ENCODE results near the gene FAU. TPM values are rescaled to one million over a fixed set of nuclear protein-coding genes. Genes with fewer than 3 reads are reported as not detected.

The FAU gene
- total RNA-seq: 1,000 to 10,000 TPM; 1,051 to 1,116 TPM

DNA sequence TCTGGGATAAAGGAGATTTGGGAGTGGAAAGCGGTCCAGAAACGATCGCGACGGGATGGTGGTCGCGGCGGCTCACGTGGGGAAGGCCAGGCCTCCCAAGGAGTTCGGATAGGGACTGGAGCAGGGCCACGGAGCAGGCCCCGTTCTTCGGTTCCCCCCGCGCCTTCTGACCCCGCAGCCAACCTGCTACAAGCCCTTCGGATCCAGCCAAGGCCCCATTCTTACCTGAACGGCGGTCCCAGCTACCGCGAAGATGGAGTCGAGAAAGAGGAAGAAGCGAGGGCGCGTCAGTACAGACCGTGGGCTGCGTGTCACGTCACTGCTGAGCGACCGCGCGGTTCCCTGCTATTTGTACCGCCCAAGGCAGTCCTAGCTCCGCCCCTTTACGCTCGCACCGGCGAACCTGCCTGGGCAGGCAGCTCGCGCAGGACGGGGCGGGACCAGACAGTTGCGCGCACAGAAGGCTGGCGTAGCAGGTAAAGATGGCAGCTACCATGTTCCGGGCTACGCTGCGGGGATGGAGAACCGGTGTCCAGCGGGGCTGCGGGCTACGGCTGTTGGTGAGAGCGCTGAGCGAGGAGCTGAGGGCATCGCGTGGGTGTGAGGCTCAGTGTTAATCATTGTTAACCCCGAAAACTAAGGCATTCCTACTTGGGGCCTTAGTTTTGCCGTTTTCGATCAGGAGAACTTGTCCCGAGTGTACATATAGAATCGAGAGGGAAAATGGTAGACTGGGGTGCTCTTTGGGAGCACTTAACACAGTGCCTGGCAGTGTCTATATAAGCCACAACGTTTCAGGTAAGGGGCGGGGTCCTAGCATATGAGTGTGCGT lies at the start of gene FAU, which contains the start of gene MRPL49:
Gene FAU (minus strand): TSS at position 270 of the 832 bp plus-strand sequence. CDS start 321 bp downstream, outside the sequence.
Gene MRPL49 (plus strand): TSS at position 457 of the 832 bp plus-strand sequence. CDS start 26 bp downstream, at position 483.
- Mint-ChIP-seq H3K27me3 (no peaks in the 10 kb centered on the region), H3K36me3 (ENCODE audit: low read depth) (peaks cover 58% of the 10 kb centered on the region), H3K4me3 (peak within 1 kb of the TSS; percentile 98), H3K4me1 (peaks cover 44% of the 10 kb centered on the region), H3K27ac (peak within 1 kb of the TSS; percentile 99), H3K9me3 (no peaks in the 10 kb centered on the region)
- peak; percentile 100 for DNase-seq
- POLR2A ChIA-PET: interaction anchor here (0.6 to 1.0 kb wide), 6 partner anchors 10 to 648 kb away, joined by 3 to 5 read pairs (median 3); partner anchors contain the start of gene SYVN1
- CTCF ChIA-PET: interaction anchor here (0.7 to 2.2 kb wide), 15 partner anchors 9 to 394 kb away, joined by 3 to 8 read pairs (median 4); partner anchors contain the start of genes ARL2 and CAPN1

DNA sequence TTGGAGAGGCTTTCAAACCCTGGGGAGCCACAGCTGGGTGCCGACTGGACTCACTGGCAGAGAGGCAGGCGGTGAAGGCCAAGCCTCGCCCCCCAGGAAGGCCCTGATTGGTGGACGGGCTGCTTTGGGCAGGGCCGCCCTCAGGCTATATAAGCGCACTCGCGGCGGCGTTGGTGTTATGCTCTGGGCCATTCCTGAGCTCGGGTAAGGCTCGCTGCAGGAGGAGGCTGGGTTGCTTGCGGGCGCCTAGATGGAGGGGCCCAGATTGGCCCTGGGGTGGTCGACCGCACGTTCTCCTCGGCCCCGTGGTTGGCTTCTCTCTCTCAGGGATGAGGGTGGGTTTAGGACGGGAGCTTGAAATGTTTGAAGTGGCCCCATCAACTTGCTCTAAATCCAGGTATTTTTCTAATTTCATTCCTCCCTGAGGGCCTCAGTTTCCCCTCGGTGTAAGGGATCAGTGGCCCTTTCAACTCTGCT lies 48.2 kb upstream of the FAU start, which contains the start of gene SPDYC:
Gene SPDYC (plus strand): TSS at position 176 of the 477 bp plus-strand sequence. CDS start 1,125 bp downstream, outside the sequence.
- no peak for DNase-seq
- peak within 1 kb of the TSS; percentile 91 for H3K27ac Mint-ChIP-seq
- H3K27me3 Mint-ChIP-seq: no peaks in the 10 kb centered on the region
- H3K36me3 Mint-ChIP-seq (ENCODE audit: low read depth): no peaks in the 10 kb centered on the region
- POLR2A ChIA-PET: no interaction called here
- no peak within 1 kb of the TSS for H3K4me3 Mint-ChIP-seq
- H3K4me1 Mint-ChIP-seq: peaks cover 12% of the 10 kb centered on the region
- no peaks in the 10 kb centered on the region for H3K9me3 Mint-ChIP-seq
- CTCF ChIA-PET: interaction anchor here (1.1 kb wide), 1 partner anchor 12 kb away, joined by 4 read pairs; the partner anchor contains the start of gene CAPN1

DNA sequence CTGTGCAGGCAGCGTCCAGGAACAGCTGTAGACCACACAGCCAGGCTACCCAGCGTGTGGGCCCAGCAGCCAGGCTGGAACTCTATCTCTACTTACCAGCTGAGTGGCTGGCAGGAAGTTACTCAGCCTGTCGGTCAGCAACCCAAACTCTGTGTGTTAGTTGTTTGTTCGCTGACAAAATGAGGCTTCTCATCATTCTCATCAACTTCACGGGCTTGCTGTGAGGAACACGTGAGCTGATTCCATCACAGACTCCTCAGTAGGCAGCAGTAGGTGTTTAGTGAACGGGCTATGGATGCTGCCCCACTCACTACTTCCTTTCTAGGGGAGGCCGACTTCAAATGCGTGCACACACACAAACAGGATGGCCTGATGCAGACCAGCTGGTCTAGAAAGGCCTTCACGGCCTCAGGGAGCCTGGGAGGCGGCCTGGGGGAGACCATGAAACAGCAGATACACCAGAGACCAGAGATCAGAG lies 47.3 kb upstream of the FAU start:
- peak overlapping the region; percentile 91 for H3K27ac Mint-ChIP-seq
- H3K4me3 Mint-ChIP-seq: no peak overlapping the region
- no peaks in the 10 kb centered on the region for H3K27me3 Mint-ChIP-seq
- no peak for DNase-seq
- CTCF ChIA-PET: interaction anchor here (0.5 to 1.1 kb wide), 2 partner anchors 12 to 213 kb away, joined by 4 read pairs; partner anchors contain the start of gene CAPN1
- H3K4me1 Mint-ChIP-seq: peaks cover 12% of the 10 kb centered on the region
- POLR2A ChIA-PET: no interaction called here
- no peaks in the 10 kb centered on the region for H3K36me3 Mint-ChIP-seq (ENCODE audit: low read depth)
- no peaks in the 10 kb centered on the region for H3K9me3 Mint-ChIP-seq

DNA sequence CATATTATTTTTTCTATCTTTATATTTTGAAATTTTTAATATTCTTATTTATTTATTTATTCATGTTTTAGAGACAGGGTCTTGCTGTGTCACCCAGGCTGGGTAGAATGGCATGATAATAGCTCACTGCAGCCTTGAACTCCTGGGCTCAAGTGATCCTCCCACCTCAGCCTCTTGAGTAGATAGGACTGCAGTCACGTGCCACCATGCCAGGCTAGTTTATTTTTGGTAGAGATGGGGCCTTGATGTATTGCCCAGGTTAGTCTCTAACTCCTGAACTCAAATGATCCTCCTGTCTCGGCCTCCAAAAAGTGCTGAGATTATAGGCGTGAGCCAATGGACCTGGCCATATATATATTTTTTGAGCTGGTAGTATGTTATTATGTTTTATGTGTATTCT lies 45.7 kb upstream of the FAU start:
- ChIA-PET POLR2A (no interaction called here), CTCF (no interaction called here)
- H3K9me3 Mint-ChIP-seq: no peaks in the 10 kb centered on the region
- H3K27me3 Mint-ChIP-seq: no peaks in the 10 kb centered on the region
- H3K36me3 Mint-ChIP-seq (ENCODE audit: low read depth): no peaks in the 10 kb centered on the region
- no peak overlapping the region for H3K27ac Mint-ChIP-seq
- peaks cover 12% of the 10 kb centered on the region for H3K4me1 Mint-ChIP-seq
- H3K4me3 Mint-ChIP-seq: no peak overlapping the region
- DNase-seq: no peak

DNA sequence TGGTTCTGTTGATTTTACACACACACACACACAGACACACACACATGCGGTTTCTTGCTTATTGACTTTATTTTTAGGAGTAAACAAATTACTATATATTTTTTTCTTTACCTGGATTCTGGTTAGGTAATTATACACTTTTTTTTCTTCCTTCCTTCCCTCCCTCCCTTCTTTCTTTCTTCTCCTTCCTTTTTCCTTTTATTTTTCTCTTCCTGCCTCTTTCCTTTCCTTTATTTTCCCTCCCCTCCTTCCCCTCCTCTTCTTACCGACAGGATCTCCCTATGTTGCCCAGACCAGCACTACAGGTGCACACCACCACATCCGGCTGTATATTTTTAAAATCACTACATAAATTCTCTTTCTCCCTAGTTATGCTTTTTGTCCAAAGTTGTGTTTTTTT lies 45.0 kb upstream of the FAU start:
- POLR2A ChIA-PET: no interaction called here
- H3K9me3 Mint-ChIP-seq: no peaks in the 10 kb centered on the region
- H3K36me3 Mint-ChIP-seq (ENCODE audit: low read depth): no peaks in the 10 kb centered on the region
- peaks cover 12% of the 10 kb centered on the region for H3K4me1 Mint-ChIP-seq
- H3K4me3 Mint-ChIP-seq: no peak overlapping the region
- H3K27ac Mint-ChIP-seq: no peak overlapping the region
- CTCF ChIA-PET: no interaction called here
- DNase-seq: no peak
- no peaks in the 10 kb centered on the region for H3K27me3 Mint-ChIP-seq

DNA sequence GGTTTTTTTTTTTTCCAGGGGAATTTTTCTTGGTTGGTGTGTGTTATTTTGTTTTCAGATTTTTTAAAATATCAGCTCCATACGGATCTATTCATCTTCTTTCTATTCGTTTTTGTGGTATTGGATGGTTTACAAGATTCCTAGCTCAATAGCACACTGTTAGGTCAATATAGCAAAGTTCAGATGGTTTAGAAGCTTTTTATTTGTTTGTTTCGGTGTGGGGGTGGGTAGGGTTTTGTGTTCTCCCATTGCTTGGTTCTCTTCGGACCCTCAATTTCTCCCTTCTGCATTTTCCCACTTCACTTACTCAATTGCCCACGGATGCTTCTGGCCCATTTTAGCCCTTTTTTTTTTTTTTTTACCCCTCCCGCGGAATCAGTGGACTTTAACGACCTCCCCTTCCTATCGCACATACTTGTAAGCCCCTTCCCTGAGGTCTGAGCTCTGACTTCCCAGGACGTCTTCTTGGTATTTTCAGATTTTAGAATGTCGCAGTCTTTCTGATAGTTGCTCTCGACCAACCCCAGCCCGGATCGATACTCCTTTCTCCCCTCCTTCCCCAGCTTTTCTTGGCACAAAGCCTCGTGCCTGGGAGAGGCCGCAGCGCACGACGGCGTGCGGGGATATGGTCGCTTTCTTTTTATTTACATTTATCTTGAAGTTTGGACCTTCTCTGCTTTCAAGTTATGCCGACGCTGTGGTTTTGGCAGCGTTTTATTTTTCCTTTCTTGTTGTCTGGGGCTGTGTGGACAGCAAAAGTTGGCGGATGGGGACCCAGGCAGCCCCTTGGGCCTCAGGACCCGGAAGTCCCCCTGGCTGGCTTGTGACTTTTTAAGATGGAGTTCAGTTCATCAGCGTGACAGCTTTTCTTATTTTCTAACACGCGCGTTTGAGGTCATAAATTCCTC lies 43.7 kb upstream of the FAU start:
- ChIA-PET CTCF (interaction anchor here (0.8 kb wide), 1 partner anchor 16 kb away, joined by 3 read pairs; the partner anchor contains the start of gene CAPN1), POLR2A (no interaction called here)
- no peak for DNase-seq
- Mint-ChIP-seq H3K36me3 (ENCODE audit: low read depth) (no peaks in the 10 kb centered on the region), H3K4me3 (no peak overlapping the region), H3K9me3 (no peaks in the 10 kb centered on the region), H3K4me1 (peaks cover 12% of the 10 kb centered on the region), H3K27me3 (no peaks in the 10 kb centered on the region), H3K27ac (no peak overlapping the region)

DNA sequence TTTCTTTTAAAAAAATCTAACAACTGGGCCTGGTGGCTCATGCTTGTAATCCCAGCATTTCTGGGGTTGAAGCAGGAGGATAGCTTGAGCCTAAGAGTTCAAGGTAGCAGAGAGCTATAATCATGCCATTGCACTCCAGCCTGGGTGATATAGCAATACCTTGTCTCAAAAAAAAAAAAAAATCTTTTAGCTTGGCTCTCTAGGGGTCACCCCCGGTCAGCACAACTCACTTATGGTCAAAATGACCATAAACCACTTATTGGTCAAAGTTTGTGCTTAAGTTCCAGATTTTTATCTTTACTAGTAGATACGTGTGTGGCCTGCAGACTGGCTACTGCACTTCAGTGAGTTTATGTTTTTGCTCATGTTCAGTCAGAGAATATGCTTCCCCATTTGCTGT lies 41.8 kb upstream of the FAU start:
- no peaks in the 10 kb centered on the region for H3K9me3 Mint-ChIP-seq
- POLR2A ChIA-PET: no interaction called here
- H3K4me3 Mint-ChIP-seq: no peak overlapping the region
- CTCF ChIA-PET: interaction anchor here (1.6 kb wide), 1 partner anchor 28 kb away, joined by 7 read pairs; no protein-coding TSS in a partner anchor
- no peaks in the 10 kb centered on the region for H3K36me3 Mint-ChIP-seq (ENCODE audit: low read depth)
- H3K4me1 Mint-ChIP-seq: peaks cover 3% of the 10 kb centered on the region
- no peak for DNase-seq
- H3K27me3 Mint-ChIP-seq: peaks cover 8% of the 10 kb centered on the region
- H3K27ac Mint-ChIP-seq: no peak overlapping the region

DNA sequence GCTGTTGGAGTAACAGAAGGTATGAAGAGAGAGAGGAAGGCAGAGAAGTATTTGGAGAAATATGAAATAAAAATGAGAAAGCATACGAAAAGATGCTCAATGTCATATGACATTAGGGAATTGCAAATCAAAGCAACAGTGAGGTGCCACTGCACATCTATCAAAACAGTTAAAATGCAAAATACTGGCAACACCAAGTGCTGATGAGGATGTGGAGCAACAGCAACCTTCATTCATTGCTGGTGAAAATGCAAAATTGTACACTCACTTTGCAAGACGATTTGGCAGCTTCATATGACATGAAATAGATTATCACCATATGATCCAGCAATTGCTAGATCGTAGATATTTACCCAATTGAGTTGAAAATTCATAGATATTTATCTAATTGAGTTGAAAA lies 38.7 kb upstream of the FAU start:
- DNase-seq: no peak
- Mint-ChIP-seq H3K27ac (no peak overlapping the region), H3K36me3 (ENCODE audit: low read depth) (no peaks in the 10 kb centered on the region), H3K9me3 (no peaks in the 10 kb centered on the region), H3K27me3 (peaks cover 10% of the 10 kb centered on the region), H3K4me3 (no peak overlapping the region), H3K4me1 (peaks cover 9% of the 10 kb centered on the region)
- CTCF ChIA-PET: interaction anchor here (2.4 kb wide), 1 partner anchor 21 kb away, joined by 6 read pairs; the partner anchor contains the start of gene CAPN1
- POLR2A ChIA-PET: no interaction called here

DNA sequence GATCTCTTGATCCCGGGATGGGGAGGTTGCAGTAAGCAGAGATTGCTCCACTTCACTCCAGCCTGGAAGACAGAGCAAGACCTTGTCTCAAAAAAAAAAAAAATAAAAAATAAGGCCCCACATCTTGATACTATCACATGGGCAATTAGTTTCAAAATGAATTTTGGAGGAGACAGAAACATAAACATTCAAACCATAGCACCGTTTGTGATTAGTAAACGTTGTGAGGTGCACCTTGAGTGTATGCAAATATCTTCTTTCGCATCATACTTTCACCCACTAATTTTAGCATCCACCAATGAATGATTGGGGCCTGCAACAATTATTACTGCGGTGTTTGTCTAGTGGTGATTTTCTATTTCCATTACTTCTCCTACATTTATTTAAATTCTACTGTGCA lies 37.1 kb upstream of the FAU start:
- no peaks in the 10 kb centered on the region for H3K36me3 Mint-ChIP-seq (ENCODE audit: low read depth)
- POLR2A ChIA-PET: no interaction called here
- peaks cover 9% of the 10 kb centered on the region for H3K4me1 Mint-ChIP-seq
- H3K27ac Mint-ChIP-seq: no peak overlapping the region
- H3K9me3 Mint-ChIP-seq: no peaks in the 10 kb centered on the region
- peaks cover 10% of the 10 kb centered on the region for H3K27me3 Mint-ChIP-seq
- H3K4me3 Mint-ChIP-seq: no peak overlapping the region
- DNase-seq: no peak
- CTCF ChIA-PET: no interaction called here

DNA sequence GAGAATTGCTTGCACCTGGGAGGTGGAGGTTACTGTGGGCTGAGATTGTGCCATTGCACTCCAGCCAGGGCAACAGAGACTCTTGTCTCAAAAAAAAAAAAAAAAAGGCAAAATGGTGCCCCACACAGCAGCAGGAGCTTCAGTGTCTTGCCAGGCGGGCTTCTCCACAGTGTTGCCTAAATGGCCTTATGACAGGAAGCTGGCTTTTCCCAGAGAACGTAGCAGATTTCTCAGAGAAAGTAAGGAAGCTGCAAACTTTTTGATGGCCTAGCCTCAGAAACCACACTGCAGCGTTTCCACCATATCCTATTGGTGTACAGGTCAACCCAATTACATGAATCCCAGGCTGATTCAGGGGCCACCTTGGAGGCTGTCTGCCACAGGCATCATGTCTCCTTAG lies 35.4 kb upstream of the FAU start:
- CTCF ChIA-PET: interaction anchor here (0.5 kb wide), 1 partner anchor 21 kb away, joined by 3 read pairs; no protein-coding TSS in a partner anchor
- Mint-ChIP-seq H3K4me1 (peaks cover 13% of the 10 kb centered on the region), H3K36me3 (ENCODE audit: low read depth) (no peaks in the 10 kb centered on the region), H3K4me3 (no peak overlapping the region), H3K9me3 (no peaks in the 10 kb centered on the region), H3K27me3 (peaks cover 19% of the 10 kb centered on the region), H3K27ac (no peak overlapping the region)
- POLR2A ChIA-PET: no interaction called here
- DNase-seq: no peak

DNA sequence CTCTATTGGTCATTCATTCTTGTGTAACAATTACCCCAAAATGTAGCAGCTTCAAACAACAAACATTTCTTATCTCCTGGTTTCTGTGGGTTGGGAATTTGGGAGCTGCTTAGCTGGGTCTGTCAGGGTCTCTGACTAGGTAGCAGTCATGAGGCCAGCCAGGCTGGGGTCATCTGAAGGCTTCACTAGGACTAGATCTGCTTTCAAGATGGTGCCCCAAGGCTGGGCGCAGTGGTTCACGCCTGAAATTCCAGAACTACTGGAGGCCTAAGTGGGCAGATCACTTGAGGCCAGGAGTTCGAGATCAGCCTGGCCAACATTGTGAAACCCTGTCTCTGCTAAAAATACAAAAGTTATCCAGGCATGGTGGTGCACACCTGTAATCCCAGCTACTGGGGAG lies 35.0 kb upstream of the FAU start:
- ChIA-PET CTCF (interaction anchor here (0.5 kb wide), 1 partner anchor 21 kb away, joined by 3 read pairs; no protein-coding TSS in a partner anchor), POLR2A (no interaction called here)
- no peak for DNase-seq
- Mint-ChIP-seq H3K9me3 (no peaks in the 10 kb centered on the region), H3K27me3 (peaks cover 19% of the 10 kb centered on the region), H3K27ac (no peak overlapping the region), H3K4me3 (no peak overlapping the region), H3K36me3 (ENCODE audit: low read depth) (no peaks in the 10 kb centered on the region), H3K4me1 (peaks cover 17% of the 10 kb centered on the region)

DNA sequence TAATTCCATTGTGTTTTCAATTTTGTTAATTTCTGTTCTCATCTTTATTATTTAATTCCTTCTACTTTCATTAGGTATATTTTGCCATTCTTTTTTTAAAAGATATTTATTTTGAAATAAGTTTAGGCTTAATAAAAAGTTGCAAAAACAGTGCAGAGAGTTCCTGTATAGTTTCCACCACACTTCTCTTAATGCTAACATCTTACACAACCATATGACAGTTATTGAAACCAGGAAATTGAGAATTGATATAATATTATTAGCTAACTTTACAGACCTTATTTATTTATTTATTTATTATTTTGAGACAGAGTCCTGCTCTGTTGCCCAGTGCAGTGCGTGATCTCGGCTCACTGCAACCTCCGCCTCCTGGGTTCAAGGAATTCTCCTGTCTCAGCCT lies 34.3 kb upstream of the FAU start:
- no peak overlapping the region for H3K27ac Mint-ChIP-seq
- ChIA-PET CTCF (no interaction called here), POLR2A (no interaction called here)
- H3K4me3 Mint-ChIP-seq: no peak overlapping the region
- H3K27me3 Mint-ChIP-seq: peaks cover 19% of the 10 kb centered on the region
- H3K9me3 Mint-ChIP-seq: no peaks in the 10 kb centered on the region
- peaks cover 20% of the 10 kb centered on the region for H3K4me1 Mint-ChIP-seq
- DNase-seq: no peak
- H3K36me3 Mint-ChIP-seq (ENCODE audit: low read depth): no peaks in the 10 kb centered on the region
